NAMALWA (cell line): ENCODE data around the gene LHFPL3.

Source experiments
- DNase-seq: peaks from one replicate; pipeline ENCODE4 v3.0.0-alpha.2; 2015; ENCODE audit warnings: low spot score

The LHFPL3 gene

DNA sequence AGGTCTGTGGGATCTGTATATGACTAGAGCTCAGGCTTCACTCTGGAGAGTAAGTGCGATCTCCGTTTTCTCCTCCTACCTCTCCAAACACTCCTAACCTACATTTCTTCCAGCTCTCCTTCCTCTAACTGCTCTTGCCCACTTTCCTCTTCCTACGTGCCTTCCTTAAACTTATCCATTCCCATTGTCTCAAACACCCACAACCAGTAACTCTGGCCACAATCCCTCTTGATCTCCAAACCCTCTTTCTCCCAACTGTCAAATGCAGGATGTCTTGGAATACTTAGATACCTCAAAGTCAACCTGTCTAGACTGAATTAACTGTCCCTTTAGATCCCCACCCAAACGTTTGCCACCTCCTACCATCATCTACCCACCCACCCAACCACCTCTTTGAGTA lies 471.9 kb downstream of the LHFPL3 start:
- no peak for DNase-seq

DNA sequence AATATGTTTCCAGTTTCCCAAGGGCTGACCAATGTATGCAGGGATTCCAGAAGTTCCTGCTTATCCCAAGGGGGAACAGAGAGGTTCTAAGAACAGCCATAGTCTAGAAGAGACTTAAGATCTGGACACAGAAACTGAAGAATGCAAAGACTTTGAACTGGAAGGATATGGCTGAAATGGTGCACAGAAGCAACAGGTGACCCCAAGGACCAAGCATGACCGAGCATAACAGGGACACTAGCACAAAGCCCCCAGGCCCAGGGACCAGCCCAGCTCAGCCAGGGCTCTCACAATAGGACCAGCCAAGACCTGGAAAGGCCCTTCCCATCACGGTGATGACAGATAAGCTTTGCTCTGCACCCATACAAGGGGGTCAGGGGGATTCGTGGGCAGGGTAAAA lies 472.6 kb downstream of the LHFPL3 start:
- DNase-seq, result no peak

GRCh38 chr7:104803931-104804330 lies 475.5 kb downstream of the LHFPL3 start:
- DNase-seq, result no peak

DNA sequence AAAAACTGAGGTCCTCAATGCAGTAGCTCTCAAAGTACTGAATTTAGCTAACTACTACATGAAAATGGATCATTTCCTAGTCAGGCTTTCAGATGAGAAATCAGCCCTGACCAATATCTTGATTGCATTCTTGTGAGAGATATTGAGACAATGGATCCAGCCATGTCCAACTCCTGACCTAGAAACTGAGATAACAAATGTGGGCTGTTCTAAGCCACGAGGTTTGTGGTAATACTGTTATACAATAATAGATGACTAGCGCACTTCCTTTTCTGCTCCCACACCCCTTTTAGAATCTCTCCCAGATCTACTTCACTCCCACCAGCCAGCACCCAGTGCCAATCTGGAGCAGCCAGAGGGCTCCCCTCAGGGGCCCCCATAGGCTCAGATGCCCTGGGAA lies 476.3 kb downstream of the LHFPL3 start:
- no peak for DNase-seq

DNA sequence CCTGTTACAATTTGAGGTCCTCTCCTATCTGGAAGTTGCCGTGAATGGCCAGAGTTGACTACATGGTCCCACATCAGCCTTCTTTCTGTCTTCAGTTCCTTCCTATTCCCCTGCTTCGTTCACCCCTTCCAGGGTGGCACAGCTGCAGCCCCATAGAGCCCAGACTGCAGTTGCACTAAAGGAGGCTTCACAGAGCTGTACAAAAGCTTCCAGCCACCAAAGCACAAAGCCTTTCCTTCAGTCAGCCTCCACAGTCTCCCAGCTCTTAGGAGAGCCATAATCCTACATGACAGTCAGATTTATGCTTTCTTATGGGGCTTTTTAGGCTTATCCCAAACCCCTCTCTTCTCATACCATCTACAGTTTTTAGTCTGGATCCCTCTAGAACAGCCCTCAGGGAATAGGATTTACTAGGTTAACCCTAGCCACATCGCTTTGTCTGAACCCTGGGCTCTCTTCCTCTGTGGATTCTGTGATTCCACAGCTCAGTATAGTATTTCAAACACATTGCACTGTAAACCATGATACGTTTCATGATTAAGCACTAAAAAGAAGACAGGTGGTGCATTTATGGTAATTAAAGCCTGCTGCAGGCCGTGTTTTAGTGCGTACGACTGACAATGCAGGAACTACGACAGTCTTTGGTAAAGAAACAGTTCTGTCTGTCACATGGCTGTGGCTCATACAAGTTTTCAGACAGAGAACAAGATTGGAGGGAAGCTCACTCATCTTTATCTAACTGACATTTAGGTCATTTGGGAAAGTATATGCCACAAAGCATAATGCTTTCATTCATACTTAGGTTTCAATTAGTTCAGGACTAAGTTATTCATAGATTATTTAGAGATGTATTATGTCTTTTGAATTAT lies 477.3 kb downstream of the LHFPL3 start:
- no peak for DNase-seq

DNA sequence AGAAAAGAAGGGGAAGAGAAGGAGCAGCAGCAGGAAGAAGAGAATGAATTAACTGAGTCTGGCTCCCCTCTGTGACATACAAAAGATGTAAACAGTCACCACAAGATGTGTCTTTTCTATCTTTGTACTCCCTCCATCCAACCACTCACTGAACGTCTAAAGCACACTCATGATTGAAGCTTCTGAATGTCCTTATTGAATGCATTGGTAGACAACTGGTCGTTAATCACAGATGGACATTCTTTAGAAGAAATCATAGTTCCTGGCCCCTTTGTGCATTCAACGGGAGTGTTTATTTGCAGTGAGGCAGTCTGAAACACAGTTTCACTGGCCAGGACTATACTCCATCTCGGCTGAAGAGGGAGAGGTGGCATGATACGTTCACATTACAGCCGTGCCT lies 479.3 kb downstream of the LHFPL3 start:
- no peak for DNase-seq

- no peak for DNase-seq
Observed at GRCh38 chr7:104809906-104810305, 481.5 kb downstream of the LHFPL3 start.

- DNase-seq, result no peak
Observed at GRCh38 chr7:104814126-104814525, 485.7 kb downstream of the LHFPL3 start.

- DNase-seq, result no peak
Observed at GRCh38 chr7:104814671-104815400, 486.4 kb downstream of the LHFPL3 start.

DNA sequence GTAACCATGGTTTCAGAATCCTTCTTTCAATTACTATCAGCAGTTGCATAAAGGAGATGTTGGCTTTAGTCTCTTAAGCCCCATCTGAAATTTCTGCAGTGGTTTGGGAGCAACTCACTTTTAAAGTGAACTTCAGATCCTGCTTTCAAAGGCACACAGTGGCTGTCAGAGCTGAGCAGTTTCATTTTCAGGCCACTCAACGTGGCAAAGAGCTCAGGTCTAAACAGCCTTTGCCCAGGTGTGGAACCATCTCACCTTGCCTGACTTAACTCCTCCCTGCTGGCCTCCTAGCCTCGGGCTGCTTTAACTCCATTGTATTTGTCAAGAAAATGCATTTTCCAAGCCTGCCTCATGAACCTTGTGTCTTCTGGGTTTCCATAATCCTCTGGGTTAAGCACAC lies 488.1 kb downstream of the LHFPL3 start:
- no peak for DNase-seq

- no peak for DNase-seq
Observed at GRCh38 chr7:104818961-104819880, 490.8 kb downstream of the LHFPL3 start.

DNA sequence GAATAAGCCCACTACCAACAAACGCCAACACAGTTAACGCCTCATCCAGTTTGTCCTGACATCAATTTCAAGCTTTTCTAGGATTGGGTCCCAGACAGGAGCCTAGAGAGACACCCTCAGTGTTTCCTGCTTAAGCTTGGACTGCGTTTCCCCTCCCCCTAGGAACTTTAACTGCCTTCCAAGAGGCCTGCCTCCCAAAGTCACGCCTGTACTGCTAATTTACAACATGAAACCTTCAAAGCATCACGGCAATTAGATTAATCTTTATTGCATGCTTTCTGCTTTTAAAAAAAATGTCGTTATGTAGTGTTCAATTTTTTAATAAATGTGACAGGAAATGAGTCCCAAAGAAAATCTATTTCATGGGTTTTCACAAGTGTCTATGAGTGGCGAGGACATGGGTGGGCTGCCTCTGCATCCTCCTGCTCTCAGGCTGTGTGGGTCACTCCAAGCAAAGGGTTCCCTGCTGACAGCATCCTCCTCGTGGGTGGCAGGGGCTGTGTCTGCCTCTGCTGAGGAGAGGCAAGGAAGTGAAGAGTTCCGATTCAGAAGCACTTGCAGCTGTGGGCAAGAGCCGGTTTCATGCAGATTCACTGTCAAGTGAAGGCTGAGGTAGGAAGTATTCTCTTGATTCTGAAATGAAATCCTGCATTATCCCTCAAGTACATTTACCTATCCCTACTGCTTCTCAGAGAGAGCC lies 492.6 kb downstream of the LHFPL3 start:
- no peak for DNase-seq

- DNase-seq, result no peak
Observed at GRCh38 chr7:104823177-104823576, 494.8 kb downstream of the LHFPL3 start.

DNA sequence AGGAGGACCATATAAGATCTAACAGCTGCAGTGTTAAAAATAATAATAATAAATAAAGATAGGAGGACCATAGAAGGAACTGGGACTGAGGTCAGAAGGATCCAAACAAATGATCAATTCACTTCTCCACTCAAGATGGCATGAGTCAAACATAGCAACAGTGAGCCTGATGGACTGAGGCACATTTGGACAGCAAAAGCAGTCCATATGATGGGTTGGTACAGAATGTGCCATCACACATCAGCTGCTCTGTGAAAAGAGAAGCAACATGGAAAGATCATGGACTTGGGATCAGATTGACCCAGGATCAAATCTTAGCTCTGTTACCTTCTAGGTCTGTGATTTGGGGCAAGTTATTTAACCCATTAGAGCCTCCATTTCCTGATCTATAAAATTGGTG lies 496.7 kb downstream of the LHFPL3 start:
- no peak for DNase-seq

DNA sequence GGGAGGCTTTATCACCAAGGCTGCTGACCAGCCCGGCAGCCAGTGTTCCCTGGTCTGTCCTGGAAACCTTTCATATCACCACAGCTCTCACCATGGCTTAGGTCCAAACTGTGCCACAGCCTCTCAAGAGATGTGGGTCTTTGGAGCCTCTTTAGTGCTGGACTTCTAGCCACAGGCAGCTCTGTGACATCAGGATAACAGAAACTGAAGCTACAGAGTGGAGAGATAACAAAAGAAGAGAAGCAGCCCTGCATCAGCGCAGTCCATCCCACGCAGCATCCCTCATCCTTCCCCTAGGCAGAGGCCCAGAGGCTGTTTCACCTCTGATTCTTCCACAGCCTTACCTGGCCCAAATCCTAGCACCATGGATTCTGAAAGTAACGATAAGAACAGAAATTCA lies 497.7 kb downstream of the LHFPL3 start:
- DNase-seq, result no peak

- no peak for DNase-seq
Observed at GRCh38 chr7:104836976-104837375, 508.6 kb downstream of the LHFPL3 start.

DNA sequence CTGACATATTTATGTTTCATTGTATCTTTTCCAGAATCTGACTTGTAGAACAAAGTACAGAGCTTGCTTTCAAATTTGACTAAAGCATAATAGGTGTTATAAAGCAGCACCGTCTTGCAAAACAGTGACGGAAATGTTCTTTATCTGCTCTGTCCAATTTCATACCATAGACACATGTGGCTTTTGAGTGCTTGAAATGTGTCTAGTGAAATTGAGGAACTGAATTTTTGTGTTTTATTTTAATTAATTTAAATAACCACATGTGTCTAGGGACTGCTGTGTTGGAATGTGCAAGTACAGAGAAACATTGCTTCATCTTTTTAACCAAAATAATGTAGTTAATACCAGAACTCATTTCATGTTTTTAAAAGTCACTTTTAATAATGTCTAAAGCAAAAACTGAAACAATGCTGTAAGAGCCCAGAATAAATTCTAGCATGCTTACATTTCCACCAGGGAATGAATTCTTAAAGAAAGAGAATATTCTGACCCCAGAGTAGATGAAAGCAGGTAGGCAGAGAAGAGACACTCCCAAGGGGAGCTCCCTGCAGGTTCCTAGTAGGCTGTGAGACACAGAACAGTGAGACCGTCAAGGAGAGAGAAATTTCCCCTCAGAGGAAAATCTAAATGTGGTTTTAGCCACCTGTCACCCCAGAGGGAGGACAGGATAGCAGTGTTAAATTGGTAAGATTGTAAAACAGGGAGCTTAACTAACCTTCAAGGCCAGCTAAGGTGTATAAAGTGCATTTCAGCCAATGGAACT lies 510.3 kb downstream of the LHFPL3 start:
- no peak for DNase-seq

- no peak for DNase-seq
Observed at GRCh38 chr7:104839842-104840241, 511.4 kb downstream of the LHFPL3 start.

GRCh38 chr7:104841798-104842197 lies 513.4 kb downstream of the LHFPL3 start:
- no peak for DNase-seq

- no peak for DNase-seq
Observed at GRCh38 chr7:104843198-104843597, 514.8 kb downstream of the LHFPL3 start.

- no peak for DNase-seq
Observed at GRCh38 chr7:104845557-104845956, 517.2 kb downstream of the LHFPL3 start.
